ENCODE measurements around the gene USP47. TPM values are rescaled to one million over a fixed set of nuclear protein-coding genes. Genes with fewer than 3 reads are reported as not detected.
"Not testable (repeated sequence)": the region's sequence is repeated elsewhere in the genome, so short reads cannot be mapped to it uniquely, and the experiment has no call there.

USP47 gene
- total RNA-seq, 1 experiment from 2014 or later, result 33.5 TPM

DNA sequence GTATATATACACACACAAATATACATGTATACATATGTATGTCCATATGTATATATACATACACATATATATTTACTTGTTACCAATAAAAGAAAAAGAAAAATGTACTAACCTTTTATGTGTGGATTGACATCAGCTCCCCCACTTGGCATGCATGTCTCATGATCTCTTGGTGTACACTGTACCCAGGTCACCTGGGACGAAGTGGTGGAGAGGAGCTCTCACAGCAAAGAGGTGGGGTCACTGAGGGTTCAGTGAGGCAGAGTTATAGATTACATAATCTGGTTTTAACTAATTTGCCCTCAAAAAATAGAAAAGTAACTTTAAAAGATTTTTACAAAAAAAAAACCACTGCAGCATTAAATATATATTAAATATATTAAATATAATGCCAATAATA lies 15.5 kb upstream of the USP47 start:
- no peak for DNase-seq (ENCODE audit: extremely low read depth, low read depth)

- no peak for DNase-seq (ENCODE audit: extremely low read depth, low read depth)
Observed at GRCh38 chr11:11827272-11827671, 14.5 kb upstream of the USP47 start.

- DNase-seq (ENCODE audit: extremely low read depth, low read depth), result not testable (repeated sequence)
Observed at GRCh38 chr11:11831406-11831805, 10.4 kb upstream of the USP47 start.

DNA sequence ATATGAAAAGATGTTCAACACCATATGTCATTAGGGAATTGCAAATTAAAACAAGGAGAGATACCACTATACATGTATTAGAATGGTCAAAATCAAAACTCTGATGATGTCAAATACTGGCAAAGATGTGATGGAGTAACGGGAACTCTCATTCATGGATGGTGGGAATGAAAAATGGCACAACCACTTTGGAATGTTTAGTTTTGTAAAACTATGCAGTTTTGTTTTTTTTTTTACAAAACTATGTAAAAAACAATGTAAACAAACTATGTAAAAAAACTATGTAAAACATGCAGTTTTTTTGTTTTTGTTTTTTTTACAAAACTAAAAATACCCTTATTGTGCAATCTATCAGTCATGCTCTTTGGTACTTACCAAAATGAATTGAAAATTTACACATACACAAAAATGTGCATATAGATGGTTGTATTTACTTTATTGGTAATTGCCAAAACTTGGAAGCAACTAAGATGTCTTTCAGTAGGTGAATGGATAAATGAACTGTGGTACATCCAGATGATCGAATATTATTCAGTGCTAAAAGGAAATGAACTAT lies 5.0 kb upstream of the USP47 start:
- no peak for DNase-seq (ENCODE audit: extremely low read depth, low read depth)

DNA sequence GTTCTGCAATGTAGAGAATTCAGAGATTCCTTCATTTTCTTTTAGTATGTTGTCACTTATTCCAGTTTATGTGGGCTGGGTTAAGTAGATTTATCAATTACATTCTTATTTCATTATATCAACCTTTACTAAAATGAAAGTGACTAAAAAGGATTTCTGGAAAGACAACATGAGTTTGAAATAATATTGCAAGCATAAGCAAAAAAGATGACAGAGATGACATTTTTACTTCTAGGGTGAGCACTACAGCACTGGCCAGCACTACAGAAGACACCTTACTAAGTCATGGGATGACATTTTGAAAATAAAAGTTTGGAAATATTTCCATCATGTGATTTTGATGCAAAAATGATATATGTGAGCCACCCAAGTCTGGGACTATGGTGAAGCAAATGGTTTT lies 2.1 kb upstream of the USP47 start:
- no peak for DNase-seq (ENCODE audit: extremely low read depth, low read depth)

- DNase-seq (ENCODE audit: extremely low read depth, low read depth), result no peak
Observed at GRCh38 chr11:11841116-11841722, 553 bp upstream of the USP47 start.

- peak; percentile 64 for DNase-seq (ENCODE audit: extremely low read depth, low read depth)
Observed at GRCh38 chr11:11842421-11843008, 743 bp downstream of the USP47 start.

DNA sequence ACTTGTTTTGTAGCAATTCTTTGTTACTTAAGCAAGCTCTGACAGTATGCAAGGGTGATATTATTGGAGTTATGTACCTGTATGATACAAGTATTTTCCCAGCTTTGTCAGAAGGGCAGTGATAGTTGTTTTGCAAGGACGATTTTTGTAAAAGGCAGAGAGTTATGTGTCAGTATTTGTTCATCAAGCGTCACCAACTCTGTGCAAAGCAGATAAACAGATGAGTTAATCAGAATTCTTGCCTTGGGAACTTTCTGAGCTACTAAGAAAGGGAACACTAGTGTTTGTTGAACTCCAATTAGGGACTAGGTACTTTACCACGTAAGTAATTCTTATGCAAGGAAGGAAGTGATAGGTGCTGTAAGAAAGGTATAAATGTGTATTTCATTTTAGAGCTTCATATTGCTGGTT lies 1.4 kb downstream of the USP47 start:
- peak; percentile 23 for DNase-seq (ENCODE audit: extremely low read depth, low read depth)

DNA sequence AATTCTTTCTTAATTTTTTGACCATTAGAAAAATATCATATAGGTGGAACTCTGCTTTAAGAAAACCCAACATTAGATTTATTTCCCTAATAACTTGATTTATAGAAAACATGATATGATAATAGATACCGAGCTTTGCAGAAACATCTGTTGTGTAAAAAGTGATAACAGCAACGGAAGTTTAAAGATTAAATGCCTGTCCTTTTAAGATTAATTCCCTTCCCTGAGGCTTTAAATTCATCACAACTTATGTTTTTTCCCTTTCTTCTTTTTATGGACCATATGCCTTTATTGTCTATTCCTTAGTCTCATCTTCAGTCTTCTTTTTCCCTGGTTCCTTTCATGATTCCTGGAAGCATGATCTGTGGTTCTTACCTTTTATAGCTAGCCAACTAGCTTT lies 1.9 kb downstream of the USP47 start:
- DNase-seq (ENCODE audit: extremely low read depth, low read depth), result no peak

- DNase-seq (ENCODE audit: extremely low read depth, low read depth), result no peak
Observed at GRCh38 chr11:11844272-11844671, 2.5 kb downstream of the USP47 start.

- no peak for DNase-seq (ENCODE audit: extremely low read depth, low read depth)
Observed at GRCh38 chr11:11845071-11845470, 3.3 kb downstream of the USP47 start.

GRCh38 chr11:11845551-11845950 lies 3.8 kb downstream of the USP47 start:
- DNase-seq (ENCODE audit: extremely low read depth, low read depth), result no peak

GRCh38 chr11:11847082-11847481 lies 5.3 kb downstream of the USP47 start:
- no peak for DNase-seq (ENCODE audit: extremely low read depth, low read depth)

DNA sequence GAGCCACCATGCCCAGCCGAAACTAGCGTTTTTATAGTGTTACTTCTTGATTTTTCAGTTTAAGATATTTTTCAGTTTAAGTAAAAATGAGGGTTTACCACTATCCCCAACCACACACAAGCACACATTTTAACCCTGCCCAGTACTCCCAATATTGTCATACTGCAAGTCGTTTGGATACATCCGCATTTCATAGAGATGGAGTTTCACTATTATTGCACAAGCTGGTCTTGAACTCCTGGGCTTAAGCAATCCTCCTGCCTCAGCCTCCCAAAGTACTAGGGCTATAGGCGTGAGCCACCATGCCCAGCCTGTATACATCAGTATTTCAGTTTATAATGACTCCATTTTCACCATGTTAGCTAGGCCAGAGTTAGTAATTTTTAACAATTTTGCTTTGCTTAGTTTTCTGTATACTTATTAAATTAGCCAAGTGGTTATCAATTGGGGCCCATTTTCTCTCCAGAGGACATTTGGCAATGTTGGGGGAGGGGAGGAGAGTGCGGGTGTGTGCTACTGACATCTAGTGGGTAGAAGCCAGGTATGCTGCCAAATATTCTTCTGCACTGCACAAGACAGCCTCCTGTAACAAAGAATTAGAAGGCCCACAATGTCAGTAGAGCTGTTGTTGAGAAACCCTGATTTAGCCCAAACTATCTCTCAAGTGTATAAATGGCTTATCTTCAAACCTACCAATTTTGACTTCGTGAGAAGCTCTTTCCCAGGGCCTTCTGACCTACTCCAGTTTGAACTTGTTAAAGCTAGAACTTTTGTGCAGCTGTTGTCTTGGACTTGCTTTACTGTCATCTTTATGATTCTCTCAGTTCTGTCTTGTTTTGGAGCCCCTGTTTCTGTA lies 7.3 kb downstream of the USP47 start:
- DNase-seq (ENCODE audit: extremely low read depth, low read depth), result peak; percentile 48

- DNase-seq (ENCODE audit: extremely low read depth, low read depth), result no peak
Observed at GRCh38 chr11:11850668-11851067, 8.9 kb downstream of the USP47 start.

DNA sequence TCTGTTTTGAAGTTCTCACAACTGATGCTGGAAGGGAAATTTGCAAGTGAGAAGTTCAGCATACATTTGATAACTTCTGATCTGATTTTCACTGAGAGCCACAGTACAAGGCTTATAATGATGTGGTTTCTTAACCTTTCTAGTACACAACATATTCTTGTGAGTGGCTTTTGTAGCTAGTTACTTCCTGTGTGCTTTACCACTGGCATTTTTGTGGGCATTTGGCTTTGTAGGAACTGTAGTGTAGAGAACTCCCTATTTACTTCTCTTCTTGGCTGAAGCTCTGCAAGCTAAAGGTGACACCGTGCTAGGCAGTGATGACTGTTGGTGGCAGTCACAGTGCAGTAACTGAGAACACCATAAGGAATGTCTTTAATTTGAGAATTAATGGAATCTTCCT lies 14.9 kb downstream of the USP47 start:
- DNase-seq (ENCODE audit: extremely low read depth, low read depth), result no peak

DNA sequence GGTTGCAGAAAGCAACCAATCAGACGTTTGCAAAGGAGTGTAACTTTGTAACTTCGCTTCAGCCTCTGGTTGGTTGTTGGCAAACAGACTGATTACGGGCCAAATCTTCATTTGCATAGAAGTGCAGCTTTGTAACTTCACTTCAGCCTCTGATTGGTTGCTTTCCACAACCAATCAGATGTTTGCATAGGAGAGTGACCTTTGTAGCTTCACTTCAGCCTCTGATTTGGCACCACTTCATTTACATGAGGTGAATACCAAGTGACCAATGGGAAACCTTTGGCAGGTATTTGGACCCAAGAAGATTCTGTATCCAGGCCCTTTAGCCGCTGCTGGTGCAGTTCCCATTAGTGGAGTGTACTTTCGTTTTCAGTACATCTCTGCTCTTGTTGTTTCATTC lies 16.0 kb downstream of the USP47 start:
- DNase-seq (ENCODE audit: extremely low read depth, low read depth), result no peak

DNA sequence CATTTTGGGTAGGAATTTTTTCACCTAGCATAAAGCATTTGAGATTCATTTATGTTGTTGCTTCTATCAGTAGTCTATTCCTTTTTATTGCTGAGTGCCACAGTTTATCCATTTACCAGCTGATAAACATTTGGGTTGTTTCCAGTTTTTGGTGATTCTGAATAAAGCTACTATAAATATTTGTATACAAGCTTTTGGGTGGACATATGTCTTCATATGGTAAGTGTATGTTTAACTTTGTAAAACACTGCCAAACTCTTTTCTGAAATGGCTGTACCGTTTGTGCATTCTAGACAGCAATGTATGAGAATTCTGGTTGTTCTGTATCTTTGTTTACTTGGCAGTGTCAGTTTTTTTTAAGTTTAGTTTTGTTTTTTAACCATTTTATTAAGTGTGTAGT lies 16.9 kb downstream of the USP47 start:
- no peak for DNase-seq (ENCODE audit: extremely low read depth, low read depth)

DNA sequence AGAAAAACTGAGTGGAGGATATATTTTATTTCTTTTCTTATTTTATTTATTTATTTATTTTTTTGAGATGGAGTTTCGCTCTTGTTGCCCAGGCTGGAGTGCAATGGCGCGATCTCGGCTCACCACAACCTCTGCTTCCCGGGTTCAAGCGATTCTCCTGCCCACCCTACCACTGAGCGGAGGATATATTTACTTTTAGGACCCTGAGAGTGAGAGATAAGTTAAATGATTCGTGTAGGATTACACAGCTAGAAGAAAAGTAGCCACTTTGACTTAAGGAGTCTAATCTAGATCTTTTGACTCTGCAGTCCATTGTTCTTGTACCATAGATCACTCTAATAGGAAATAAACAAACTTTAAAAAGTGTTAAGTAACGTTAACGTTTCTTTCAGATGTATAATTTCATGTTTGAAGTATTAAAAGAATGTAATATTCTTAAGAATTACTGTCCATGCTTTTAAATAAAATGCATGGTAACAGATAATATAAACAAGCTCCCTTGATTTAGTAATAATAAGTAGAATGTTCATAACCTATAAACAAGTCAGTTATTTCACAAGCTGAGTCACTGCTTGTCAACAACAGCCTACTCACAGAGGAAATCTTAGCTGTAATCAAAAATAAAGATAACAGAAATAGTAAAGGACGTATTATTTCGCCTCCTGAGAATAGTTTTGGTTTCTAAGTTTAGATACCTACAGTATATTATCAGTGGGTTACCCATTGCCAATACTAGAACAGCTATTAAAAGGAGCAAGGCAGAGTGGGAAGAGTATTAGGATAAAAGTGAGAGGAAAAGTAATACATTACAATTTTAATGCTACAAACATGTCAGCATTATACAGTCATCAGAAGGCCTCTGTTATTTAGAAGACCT lies 18.6 kb downstream of the USP47 start:
- DNase-seq (ENCODE audit: extremely low read depth, low read depth), result no peak

DNA sequence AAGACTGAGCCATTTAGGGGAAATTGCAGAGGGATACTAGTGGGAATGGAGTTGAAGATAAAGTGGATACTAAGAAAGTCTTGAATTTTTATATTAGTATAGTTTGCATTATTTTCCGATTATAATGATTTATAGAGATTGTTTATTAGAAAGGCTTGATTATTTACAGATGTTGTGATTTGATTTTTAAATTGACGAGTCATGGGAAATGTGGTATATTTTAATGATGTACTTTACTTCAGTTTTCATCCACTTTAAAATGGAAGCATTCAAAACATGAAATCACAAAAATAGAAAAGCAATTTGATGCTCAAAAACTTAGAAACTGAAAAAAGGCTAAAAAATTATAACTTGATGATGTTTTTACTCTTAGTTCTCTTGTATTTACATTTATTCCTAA lies 21.2 kb downstream of the USP47 start:
- no peak for DNase-seq (ENCODE audit: extremely low read depth, low read depth)

DNA sequence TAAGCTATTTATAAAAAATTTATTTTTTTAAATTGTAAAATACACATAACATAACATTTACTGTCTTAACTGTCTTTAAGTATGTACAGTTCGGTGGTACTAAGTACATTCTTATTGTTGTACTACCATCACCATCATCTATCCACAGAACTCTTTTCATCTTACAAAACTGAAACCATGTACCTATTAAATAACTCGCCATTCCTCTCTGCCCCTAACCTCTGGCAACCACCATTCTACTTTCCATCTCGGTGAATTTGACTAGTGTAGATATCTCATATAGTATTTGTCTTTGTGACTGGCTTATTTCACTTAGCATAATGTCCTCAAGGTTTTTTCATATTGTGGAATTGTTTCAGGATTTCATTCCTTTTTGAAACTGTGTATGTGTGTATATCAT lies 22.6 kb downstream of the USP47 start:
- no peak for DNase-seq (ENCODE audit: extremely low read depth, low read depth)

Measured in NCI-H460 (cell line).